Central memory CD8-positive, alpha-beta T cell (primary cell): ENCODE data around the gene RBM46.

Experiments
- ATAC-seq: fragments of 150-1000 bp; cut with Tn5 transposase; replicated peaks from 2 replicates; pipeline ENCODE4 v1.10.0; 2022; ENCODE audit warnings: mild to moderate bottlenecking, moderate FRiP score, moderate number of reproducible peaks; ENCODE audit not compliant: poor library complexity, severe bottlenecking; ENCODE audit errors: extremely low read depth
- DNase-seq, 2 donors: peaks; one replicate each; pipeline ENCODE4 v3.0.0; 2021; ENCODE audit warnings: low spot score in 2 of 2
- H3K27ac Mint-ChIP-seq: one replicate; pipeline ENCODE4 v1.8.0; 2022; ENCODE audit warnings: low read depth, mild to moderate bottlenecking, moderate library complexity, mixed read lengths
- H3K27me3 Mint-ChIP-seq: one replicate; pipeline ENCODE4 v1.8.0; 2022; ENCODE audit warnings: mixed read lengths
- H3K36me3 Mint-ChIP-seq: one replicate; pipeline ENCODE4 v1.8.0; 2022; ENCODE audit warnings: mild to moderate bottlenecking, moderate library complexity, mixed read lengths; ENCODE audit not compliant: insufficient read depth
- H3K4me1 Mint-ChIP-seq: one replicate; pipeline ENCODE4 v1.8.0; 2022; ENCODE audit warnings: mixed read lengths
- H3K4me3 Mint-ChIP-seq: one replicate; pipeline ENCODE4 v1.8.0; 2022; ENCODE audit warnings: mild to moderate bottlenecking, moderate library complexity, mixed read lengths
- H3K9me3 Mint-ChIP-seq: one replicate; pipeline ENCODE4 v1.8.0; 2022; ENCODE audit warnings: mixed read lengths

Gene RBM46

GRCh38 chr4:154781126-154781982 lies at the start of gene RBM46:
RBM46 (plus strand) TSS chr4:154781272; CDS start chr4:154796753, 15,481 bp downstream.
- Mint-ChIP-seq H3K27me3 (peaks cover 9% of the 10 kb centered on the region), H3K27ac (no peak within 1 kb of the TSS), H3K9me3 (peaks cover 3% of the 10 kb centered on the region), H3K36me3 (no peaks in the 10 kb centered on the region), H3K4me1 (no peaks in the 10 kb centered on the region), H3K4me3 (no peak within 1 kb of the TSS)
- ATAC-seq (no peak), DNase-seq (no peak)

GRCh38 chr4:154731756-154732155 lies 49.3 kb upstream of the RBM46 start:
- Mint-ChIP-seq H3K36me3 (no peaks in the 10 kb centered on the region), H3K4me3 (no peak overlapping the region), H3K27me3 (peaks cover 11% of the 10 kb centered on the region), H3K4me1 (no peaks in the 10 kb centered on the region), H3K27ac (no peak overlapping the region), H3K9me3 (no peaks in the 10 kb centered on the region)
- ATAC-seq (no peak), DNase-seq (no peak)

GRCh38 chr4:154732669-154733068 lies 48.4 kb upstream of the RBM46 start:
- Mint-ChIP-seq H3K4me3 (no peak overlapping the region), H3K27me3 (peaks cover 11% of the 10 kb centered on the region), H3K9me3 (no peaks in the 10 kb centered on the region), H3K4me1 (no peaks in the 10 kb centered on the region), H3K36me3 (no peaks in the 10 kb centered on the region), H3K27ac (no peak overlapping the region)
- no peak for DNase-seq
- ATAC-seq, result no peak

GRCh38 chr4:154736770-154737169 lies 44.3 kb upstream of the RBM46 start:
- H3K4me1 Mint-ChIP-seq, result no peaks in the 10 kb centered on the region
- H3K36me3 Mint-ChIP-seq, result no peaks in the 10 kb centered on the region
- no peak for DNase-seq
- no peak overlapping the region for H3K27ac Mint-ChIP-seq
- no peak overlapping the region for H3K4me3 Mint-ChIP-seq
- H3K27me3 Mint-ChIP-seq, result peaks cover 27% of the 10 kb centered on the region
- no peak for ATAC-seq
- no peaks in the 10 kb centered on the region for H3K9me3 Mint-ChIP-seq

GRCh38 chr4:154738426-154738825 lies 42.6 kb upstream of the RBM46 start:
- H3K4me3 Mint-ChIP-seq, result no peak overlapping the region
- H3K36me3 Mint-ChIP-seq, result peaks cover 2% of the 10 kb centered on the region
- H3K9me3 Mint-ChIP-seq, result no peaks in the 10 kb centered on the region
- H3K27ac Mint-ChIP-seq, result no peak overlapping the region
- ATAC-seq, result no peak
- H3K27me3 Mint-ChIP-seq, result peaks cover 31% of the 10 kb centered on the region
- no peak for DNase-seq
- H3K4me1 Mint-ChIP-seq, result no peaks in the 10 kb centered on the region

- no peak for ATAC-seq
- Mint-ChIP-seq H3K4me1 (peaks cover 3% of the 10 kb centered on the region), H3K36me3 (peaks cover 2% of the 10 kb centered on the region), H3K4me3 (no peak overlapping the region), H3K9me3 (no peaks in the 10 kb centered on the region), H3K27ac (no peak overlapping the region), H3K27me3 (peaks cover 31% of the 10 kb centered on the region)
- DNase-seq, result no peak
These were observed 42.0 kb upstream of the RBM46 start for GRCh38 chr4:154739111-154739510.

GRCh38 chr4:154740462-154740861 lies 40.6 kb upstream of the RBM46 start:
- no peaks in the 10 kb centered on the region for H3K9me3 Mint-ChIP-seq
- H3K36me3 Mint-ChIP-seq, result peaks cover 2% of the 10 kb centered on the region
- DNase-seq (no peak), ATAC-seq (no peak)
- no peak overlapping the region for H3K27ac Mint-ChIP-seq
- peaks cover 5% of the 10 kb centered on the region for H3K4me1 Mint-ChIP-seq
- no peak overlapping the region for H3K4me3 Mint-ChIP-seq
- peaks cover 45% of the 10 kb centered on the region for H3K27me3 Mint-ChIP-seq

GRCh38 chr4:154741131-154741665 lies 39.9 kb upstream of the RBM46 start:
- ATAC-seq, result no peak
- DNase-seq, result no peak
- no peak overlapping the region for H3K27ac Mint-ChIP-seq
- no peak overlapping the region for H3K4me3 Mint-ChIP-seq
- no peaks in the 10 kb centered on the region for H3K9me3 Mint-ChIP-seq
- H3K36me3 Mint-ChIP-seq, result peaks cover 2% of the 10 kb centered on the region
- peaks cover 52% of the 10 kb centered on the region for H3K27me3 Mint-ChIP-seq
- H3K4me1 Mint-ChIP-seq, result peaks cover 5% of the 10 kb centered on the region

GRCh38 chr4:154741922-154742850 lies 38.9 kb upstream of the RBM46 start:
- H3K4me3 Mint-ChIP-seq, result no peak overlapping the region
- H3K36me3 Mint-ChIP-seq, result peaks cover 2% of the 10 kb centered on the region
- no peaks in the 10 kb centered on the region for H3K9me3 Mint-ChIP-seq
- no peak for DNase-seq
- no peak for ATAC-seq
- no peak overlapping the region for H3K27ac Mint-ChIP-seq
- H3K4me1 Mint-ChIP-seq, result peaks cover 5% of the 10 kb centered on the region
- peaks cover 62% of the 10 kb centered on the region for H3K27me3 Mint-ChIP-seq

- H3K4me1 Mint-ChIP-seq, result peaks cover 5% of the 10 kb centered on the region
- H3K9me3 Mint-ChIP-seq, result no peaks in the 10 kb centered on the region
- H3K27ac Mint-ChIP-seq, result no peak within 1 kb of the TSS
- peak within 1 kb of the TSS; percentile 78 for H3K4me3 Mint-ChIP-seq
- peaks cover 71% of the 10 kb centered on the region for H3K27me3 Mint-ChIP-seq
- H3K36me3 Mint-ChIP-seq, result peaks cover 2% of the 10 kb centered on the region
- ATAC-seq (no peak), DNase-seq (no peak)
These were observed 37.3 kb upstream of the RBM46 start, which contains the start of gene LRAT for GRCh38 chr4:154743683-154744340. LRAT (plus strand) TSS chr4:154744000; CDS start chr4:154744327, 327 bp downstream.

- ATAC-seq (no peak), DNase-seq (no peak)
- no peaks in the 10 kb centered on the region for H3K9me3 Mint-ChIP-seq
- H3K4me1 Mint-ChIP-seq, result peaks cover 5% of the 10 kb centered on the region
- H3K36me3 Mint-ChIP-seq, result peaks cover 2% of the 10 kb centered on the region
- peaks cover 71% of the 10 kb centered on the region for H3K27me3 Mint-ChIP-seq
- no peak overlapping the region for H3K27ac Mint-ChIP-seq
- H3K4me3 Mint-ChIP-seq, result peak overlapping the region; percentile 78
These were observed 36.6 kb upstream of the RBM46 start for GRCh38 chr4:154744341-154744926.

GRCh38 chr4:154757713-154758112 lies 23.4 kb upstream of the RBM46 start:
- Mint-ChIP-seq H3K27me3 (no peaks in the 10 kb centered on the region), H3K4me1 (no peaks in the 10 kb centered on the region)

More at GRCh38 chr4:154757713-154758112, 23.4 kb upstream of the RBM46 start:
- ATAC-seq (no peak), DNase-seq (no peak)
- Mint-ChIP-seq H3K27ac (no peak overlapping the region), H3K4me3 (no peak overlapping the region), H3K9me3 (no peaks in the 10 kb centered on the region), H3K36me3 (no peaks in the 10 kb centered on the region)
